Keratinocyte (primary cell): ENCODE measurements around the gene PRRC2C. TPM values are rescaled to one million over a fixed set of nuclear protein-coding genes. Genes with fewer than 3 reads are reported as not detected.

Experiments
- DNase-seq: peaks from one replicate; pipeline ENCODE4 v3.0.0-alpha.2; 2011; ENCODE audit warnings: low read depth, missing footprints, low spot score
- FAIRE-seq: peaks from 2 replicates; lab custom pipeline; 2011; peaks lifted over from hg19 to GRCh38; lab: Jason Lieb, UNC
- H2AFZ ChIP-seq: 2 replicates; pipeline ENCODE4 v1.6.0; 2012; ENCODE audit warnings: low read length, control low read depth, inconsistent platforms; ENCODE audit not compliant: control insufficient read depth
- H3K27ac ChIP-seq: 2 replicates; pipeline ENCODE4 v1.5.1; 2011; ENCODE audit warnings: low read length; ENCODE audit not compliant: control insufficient read depth, insufficient read depth
- H3K27me3 ChIP-seq: 3 replicates; pipeline ENCODE4 v1.6.0; 2011; ENCODE audit warnings: low read length; ENCODE audit not compliant: control insufficient read depth, insufficient read depth; ENCODE audit errors: extremely low read depth
- H3K36me3 ChIP-seq, 2 experiments: 2 replicates in 1 of 2; 3 replicates in 1 of 2; pipeline ENCODE4 v1.5.1; 2011; ENCODE audit warnings: low read length in 2 of 2, mild to moderate bottlenecking in 1 of 2; ENCODE audit not compliant: control insufficient read depth in 2 of 2, insufficient read depth in 2 of 2; ENCODE audit errors: extremely low read depth in 1 of 2
- H3K4me1 ChIP-seq: 3 replicates; pipeline ENCODE4 v1.5.1; 2011; ENCODE audit warnings: low read length; ENCODE audit not compliant: control insufficient read depth, insufficient read depth; ENCODE audit errors: extremely low read depth
- H3K4me2 ChIP-seq: 3 replicates; pipeline ENCODE4 v1.6.0; 2011; ENCODE audit warnings: low read depth, low read length; ENCODE audit not compliant: control insufficient read depth, insufficient read depth; ENCODE audit errors: extremely low read depth
- H3K4me3 ChIP-seq, 3 experiments: fragments of 200-600 bp in 1 of 3; sonication (generic) in 1 of 3; 2 replicates in 2 of 3; 3 replicates in 1 of 3; pipeline ENCODE4 v1.5.1; 2011 to 2016; ENCODE audit warnings: low read length in 3 of 3, mild to moderate bottlenecking in 3 of 3, control low read depth in 2 of 3, inconsistent platforms in 1 of 3, low read depth in 1 of 3, mixed read lengths in 1 of 3, mixed run types in 1 of 3, moderate library complexity in 1 of 3; ENCODE audit not compliant: control insufficient read depth in 2 of 3, insufficient read depth in 2 of 3; ENCODE audit errors: extremely low read depth in 1 of 3
- H3K79me2 ChIP-seq: 2 replicates; pipeline ENCODE4 v1.6.0; 2012; ENCODE audit warnings: low read length; ENCODE audit not compliant: control insufficient read depth, insufficient read depth
- H3K9ac ChIP-seq: 3 replicates; pipeline ENCODE4 v1.6.0; 2011; ENCODE audit warnings: low read length; ENCODE audit not compliant: control insufficient read depth, insufficient read depth; ENCODE audit errors: extremely low read depth
- H3K9me1 ChIP-seq: 3 replicates; pipeline ENCODE4 v1.6.0; 2011; ENCODE audit warnings: low read length; ENCODE audit not compliant: control insufficient read depth, insufficient read depth; ENCODE audit errors: extremely low read depth
- H3K9me3 ChIP-seq: 2 replicates; pipeline ENCODE4 v1.5.1; 2012; ENCODE audit warnings: low read depth, low read length; ENCODE audit not compliant: control insufficient read depth
- H4K20me1 ChIP-seq: 3 replicates; pipeline ENCODE4 v1.6.0; 2011; ENCODE audit warnings: low read length; ENCODE audit not compliant: control insufficient read depth, insufficient read depth; ENCODE audit errors: extremely low read depth
- EZH2 ChIP-seq: IDR thresholded peaks from one replicate; pipeline ENCODE4 v1.6.1; 2012; ENCODE audit warnings: inconsistent platforms, mild to moderate bottlenecking, low read length, moderate library complexity
- dilution Hi-C: fragments of 300-500 bp; cut with MboI; formaldehyde crosslinking; loops from one replicate; pipeline ENCODE4 v1.7.0; 2020; ENCODE audit warnings: low sequenced_read_pairs; ENCODE audit not compliant: extremely low pct_ligation_motif_present
- polyA plus RNA-seq, 5 experiments: library from polyadenylated mRNA; depleted of rRNA in 3 of 5; stranded (reverse) in 3 of 5; stranded (forward) in 1 of 5; unstranded in 1 of 5; fragments of >200 nt; gene quantifications; 1 replicate in 1 of 5; 2 replicates in 3 of 5; 3 replicates in 1 of 5; pipeline versions ENCODE4 v1.2.1 to v1.2.3, GENCODE V29; 2011 to 2012; ENCODE audit warnings: missing spikeins in 2 of 5, low read depth in 1 of 5, low replicate concordance in 1 of 5
- TF ChIP-seq, protein P1 (sequence below), 3 experiments: IDR thresholded peaks in 1 of 3; conservative IDR thresholded peaks in 1 of 3; optimal IDR thresholded peaks in 1 of 3; 2 replicates in 2 of 3; 3 replicates in 1 of 3; pipeline versions ENCODE3 to v1.5.1; 2011; ENCODE audit warnings: low read length in 3 of 3, mild to moderate bottlenecking in 3 of 3, moderate library complexity in 2 of 3, control low read depth in 1 of 3, inconsistent platforms in 1 of 3; ENCODE audit not compliant: insufficient read depth in 2 of 3; ENCODE audit errors: extremely low read depth in 1 of 3

The PRRC2C gene
- polyA plus RNA-seq, 1 donor (not counting 4 experiments of a cell fraction or from before 2014, with no cell fraction given) = 88.6 TPM

GRCh38 chr1:171637928-171638576, 152.7 kb downstream of the PRRC2C start:
- Histone ChIP-seq H3K27me3 (no peaks in the 10 kb centered on the region), H3K27ac (no peak overlapping the region), H3K79me2 (no peaks in the 10 kb centered on the region), H3K9ac (no peak overlapping the region), H3K4me3 (no peak overlapping the region), H2AFZ (no peak overlapping the region), H4K20me1 (no peaks in the 10 kb centered on the region), H3K36me3 (no peaks in the 10 kb centered on the region), H3K4me2 (no peak overlapping the region), H3K4me1 (no peaks in the 10 kb centered on the region), H3K9me3 (no peaks in the 10 kb centered on the region), H3K9me1 (no peaks in the 10 kb centered on the region)
- DNase-seq (no peak), FAIRE-seq (no peak)
- TF ChIP-seq, protein P1, sequence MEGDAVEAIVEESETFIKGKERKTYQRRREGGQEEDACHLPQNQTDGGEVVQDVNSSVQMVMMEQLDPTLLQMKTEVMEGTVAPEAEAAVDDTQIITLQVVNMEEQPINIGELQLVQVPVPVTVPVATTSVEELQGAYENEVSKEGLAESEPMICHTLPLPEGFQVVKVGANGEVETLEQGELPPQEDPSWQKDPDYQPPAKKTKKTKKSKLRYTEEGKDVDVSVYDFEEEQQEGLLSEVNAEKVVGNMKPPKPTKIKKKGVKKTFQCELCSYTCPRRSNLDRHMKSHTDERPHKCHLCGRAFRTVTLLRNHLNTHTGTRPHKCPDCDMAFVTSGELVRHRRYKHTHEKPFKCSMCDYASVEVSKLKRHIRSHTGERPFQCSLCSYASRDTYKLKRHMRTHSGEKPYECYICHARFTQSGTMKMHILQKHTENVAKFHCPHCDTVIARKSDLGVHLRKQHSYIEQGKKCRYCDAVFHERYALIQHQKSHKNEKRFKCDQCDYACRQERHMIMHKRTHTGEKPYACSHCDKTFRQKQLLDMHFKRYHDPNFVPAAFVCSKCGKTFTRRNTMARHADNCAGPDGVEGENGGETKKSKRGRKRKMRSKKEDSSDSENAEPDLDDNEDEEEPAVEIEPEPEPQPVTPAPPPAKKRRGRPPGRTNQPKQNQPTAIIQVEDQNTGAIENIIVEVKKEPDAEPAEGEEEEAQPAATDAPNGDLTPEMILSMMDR (optimal IDR thresholded peaks at IDR 0.05 in 1 of 3, IDR thresholded peaks at IDR 0.05 in 1 of 3, conservative IDR thresholded peaks at IDR 0.05 in 1 of 3; ENCODE audit: extremely low read depth in 1 of 3, insufficient read depth in 2 of 3, low read length in 3 of 3) = no peak
- TF ChIP-seq EZH2 = no peak
- dilution Hi-C loops = loop anchor here (25.0 kb wide), 1 partner anchor 349 kb away; no protein-coding TSS in a partner anchor

DNA sequence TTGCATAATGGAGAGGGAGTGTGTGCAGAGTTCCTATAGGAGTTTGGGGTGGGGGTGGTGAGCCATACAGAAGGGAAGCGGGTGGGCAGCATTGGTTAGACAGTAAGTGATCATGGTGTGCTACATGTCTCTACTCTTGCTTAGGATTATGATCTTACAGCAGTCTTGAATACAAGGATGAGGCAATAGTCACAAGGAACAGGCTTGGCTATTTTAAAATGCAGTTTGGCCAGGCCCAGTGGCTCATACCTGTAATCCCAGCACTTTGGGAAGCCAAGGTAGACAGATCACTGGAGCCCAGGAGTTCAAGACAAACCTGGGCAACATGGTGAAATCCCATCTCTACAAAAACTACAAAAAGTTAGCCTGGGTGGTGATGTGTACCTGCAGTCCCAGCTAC, 154.9 kb downstream of the PRRC2C start:
- FAIRE-seq = no peak

More for the DNA sequence above, 154.9 kb downstream of the PRRC2C start:
- no peak overlapping the region for H2AFZ ChIP-seq
- H3K27me3 ChIP-seq = no peaks in the 10 kb centered on the region
- H4K20me1 ChIP-seq = no peaks in the 10 kb centered on the region
- no peak overlapping the region for H3K9ac ChIP-seq
- no peak overlapping the region for H3K27ac ChIP-seq
- H3K4me2 ChIP-seq = no peak overlapping the region
- H3K79me2 ChIP-seq = no peaks in the 10 kb centered on the region
- no peaks in the 10 kb centered on the region for H3K36me3 ChIP-seq
- TF ChIP-seq, protein P1 (optimal IDR thresholded peaks at IDR 0.05 in 1 of 3, IDR thresholded peaks at IDR 0.05 in 1 of 3, conservative IDR thresholded peaks at IDR 0.05 in 1 of 3; ENCODE audit: extremely low read depth in 1 of 3, insufficient read depth in 2 of 3, low read length in 3 of 3) = no peak
- no peak for TF ChIP-seq EZH2
- H3K4me3 ChIP-seq = no peak overlapping the region
- dilution Hi-C loops = loop anchor here (25.0 kb wide), 1 partner anchor 347 kb away; no protein-coding TSS in a partner anchor
- no peaks in the 10 kb centered on the region for H3K4me1 ChIP-seq
- no peaks in the 10 kb centered on the region for H3K9me1 ChIP-seq
- no peaks in the 10 kb centered on the region for H3K9me3 ChIP-seq
- no peak for DNase-seq
